ENCODE data around the gene FTO.

GRCh38 chr16:54175169-54175551, 471.2 kb downstream of the FTO start:
- TF ChIP-seq CTCF (IDR thresholded peaks at IDR 0.05): no peak
- TF ChIP-seq POLR2A (IDR thresholded peaks at IDR 0.05): no peak

All from prostate gland (tissue), 2 donors.